SHP77 treated with DMSO at 0.1 percent for 48 hours (cell line): ENCODE data around the gene UVSSA.
"Not testable (repeated sequence)": the region's sequence is repeated elsewhere in the genome, so short reads cannot be mapped to it uniquely, and the experiment has no call there.

Source experiments
- DNase-seq: peaks from one replicate; lab custom pipeline; 2025; lab: John Stamatoyannopoulos, UW

UVSSA gene

DNA sequence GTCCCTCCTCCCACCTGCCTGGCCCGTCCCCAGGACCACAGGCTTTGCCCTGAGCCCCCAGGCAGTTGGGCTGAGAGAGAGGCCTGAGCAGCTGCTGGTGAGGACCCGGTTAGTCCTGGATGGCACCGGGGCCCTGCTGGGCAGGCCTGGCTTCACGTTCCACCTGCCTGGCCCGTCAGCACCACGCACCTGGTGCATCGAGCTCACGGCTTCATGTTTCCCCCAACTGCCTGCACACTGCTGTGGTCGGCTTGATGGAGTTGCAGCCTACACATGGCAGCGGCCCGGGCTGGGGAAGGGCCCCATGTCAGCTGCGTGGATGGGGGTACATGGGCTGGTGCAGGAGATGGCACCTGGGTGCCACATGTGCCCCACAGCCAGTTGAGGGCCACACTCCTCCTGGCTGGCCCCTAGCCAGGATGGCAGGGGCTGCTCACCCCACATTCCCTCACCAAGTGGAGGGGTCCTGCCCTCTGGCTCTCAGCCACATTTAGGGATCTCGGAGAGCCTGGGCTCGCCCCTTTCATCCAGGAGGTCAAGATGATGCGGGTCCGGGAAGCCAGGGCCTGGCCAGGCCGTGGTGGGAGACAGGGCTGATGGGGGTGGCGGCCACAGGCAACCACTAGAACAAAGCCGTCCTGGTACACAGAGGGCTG, 30.7 kb downstream of the UVSSA start:
- DNase-seq, result no peak

DNA sequence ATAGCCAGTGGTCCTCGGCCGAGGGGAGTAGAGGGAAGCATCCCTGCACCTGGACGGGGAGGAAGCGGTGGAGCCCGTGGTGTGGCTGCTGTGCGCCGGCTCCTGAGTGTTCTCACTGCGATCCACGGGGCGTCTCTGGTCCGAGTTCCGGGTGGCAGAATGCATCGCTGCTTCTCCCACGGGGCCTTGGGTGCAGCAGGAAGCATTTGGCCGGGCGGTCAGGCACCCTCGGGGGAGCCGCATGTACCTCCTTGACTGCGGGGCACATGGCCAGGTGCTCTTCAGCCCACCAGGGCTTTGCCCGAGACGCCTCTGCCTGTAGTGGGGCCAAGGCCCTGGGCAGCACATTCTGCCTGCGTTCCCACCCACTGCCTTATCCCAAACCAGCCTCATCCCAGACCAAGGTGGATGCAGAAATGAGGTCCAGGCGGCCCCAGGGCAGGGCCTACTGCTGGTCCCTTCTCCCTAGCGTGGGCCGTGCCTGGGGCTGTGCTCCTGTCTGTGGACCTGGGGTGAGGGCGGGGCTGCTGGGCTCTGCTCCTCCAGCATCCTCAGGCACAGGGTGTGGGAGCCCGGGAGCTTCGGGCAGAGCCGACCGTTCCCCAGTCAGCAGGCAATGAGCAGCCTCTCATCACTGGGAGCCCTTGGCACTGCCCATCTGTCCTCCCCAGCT, 31.7 kb downstream of the UVSSA start:
- no peak for DNase-seq

DNA sequence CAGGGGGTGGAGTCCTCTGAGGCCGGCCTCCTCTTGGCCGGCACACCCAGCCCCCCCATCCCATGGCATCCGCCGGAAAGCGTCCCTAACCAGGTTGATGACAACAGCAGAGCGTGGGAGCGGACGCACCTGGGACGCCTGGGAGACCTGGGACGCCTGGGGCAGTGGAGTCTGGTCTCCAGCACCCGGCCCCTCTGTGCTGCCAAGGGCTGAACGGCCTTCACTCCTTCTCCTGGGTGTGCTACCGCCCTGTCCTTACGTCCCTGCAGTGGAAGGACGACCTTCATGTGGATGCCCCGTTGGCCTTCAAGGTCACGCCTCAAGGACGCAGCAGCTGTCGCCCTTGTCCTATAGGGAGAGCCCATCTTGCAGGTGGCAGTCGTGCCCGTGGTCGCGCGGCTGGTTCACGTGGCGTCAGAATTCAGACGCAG, 32.4 kb downstream of the UVSSA start:
- DNase-seq, result no peak

DNA sequence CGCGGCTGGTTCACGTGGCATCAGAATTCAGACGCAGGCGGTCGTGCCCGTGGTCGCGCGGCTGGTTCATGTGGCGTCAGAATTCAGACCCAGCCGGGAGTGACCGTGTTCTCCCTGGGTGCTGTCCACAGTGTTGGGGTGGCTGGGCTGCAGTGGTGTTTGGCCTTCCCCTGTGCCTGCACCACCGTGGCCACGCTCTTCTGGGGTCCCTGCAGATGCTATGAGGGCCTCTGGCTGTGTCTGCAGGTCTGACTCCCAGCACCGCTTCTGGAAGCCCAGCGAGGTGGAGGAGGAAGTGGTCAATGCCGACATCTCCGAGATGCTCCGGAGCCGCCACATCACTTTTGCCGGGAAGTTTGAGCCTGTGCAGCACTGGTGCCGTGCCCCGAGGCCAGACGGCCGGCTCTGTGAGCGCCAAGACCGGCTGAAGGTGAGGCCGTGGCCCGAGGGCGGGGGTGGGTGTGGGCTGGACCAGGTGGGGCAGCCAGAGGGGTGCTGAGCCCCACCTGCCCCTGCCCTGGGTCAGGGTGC, 32.9 kb downstream of the UVSSA start:
- no peak for DNase-seq

DNA sequence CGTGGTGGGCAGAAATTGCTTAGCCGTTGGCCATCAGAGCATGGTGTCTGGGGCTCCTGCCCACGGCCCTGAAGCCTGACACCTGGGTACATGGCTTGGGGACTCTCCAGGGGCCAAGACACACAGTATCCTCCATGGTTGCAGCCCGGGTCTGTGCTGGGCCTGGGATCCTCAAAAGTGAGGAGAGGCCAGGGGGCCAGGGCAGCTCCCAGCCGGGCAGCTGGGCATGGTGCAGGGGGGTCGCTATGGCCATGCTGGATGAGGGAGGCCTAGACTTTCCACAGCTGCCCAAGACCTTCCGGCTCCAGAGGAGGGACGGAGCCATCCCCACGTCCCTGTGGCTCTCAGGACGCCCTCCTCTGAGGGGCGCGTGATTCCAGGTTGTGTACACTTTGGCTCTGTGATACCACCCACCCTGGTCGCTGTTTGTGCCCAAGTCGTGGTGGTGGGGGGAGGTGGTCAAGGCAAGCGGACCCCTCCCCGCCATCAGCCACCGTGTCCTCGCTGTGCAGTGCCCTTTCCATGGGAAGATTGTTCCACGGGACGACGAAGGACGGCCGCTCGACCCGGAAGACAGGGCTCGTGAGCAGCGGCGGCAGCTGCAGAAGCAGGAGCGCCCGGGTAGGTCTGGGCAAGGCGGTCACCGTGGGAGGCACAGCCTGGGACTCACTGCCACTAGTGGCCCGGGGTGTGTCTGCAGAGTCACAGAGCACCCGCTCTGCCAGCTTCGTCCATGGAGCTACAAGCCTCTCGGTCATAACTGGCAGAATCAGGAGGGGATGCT, 33.6 kb downstream of the UVSSA start:
- no peak for DNase-seq

DNA sequence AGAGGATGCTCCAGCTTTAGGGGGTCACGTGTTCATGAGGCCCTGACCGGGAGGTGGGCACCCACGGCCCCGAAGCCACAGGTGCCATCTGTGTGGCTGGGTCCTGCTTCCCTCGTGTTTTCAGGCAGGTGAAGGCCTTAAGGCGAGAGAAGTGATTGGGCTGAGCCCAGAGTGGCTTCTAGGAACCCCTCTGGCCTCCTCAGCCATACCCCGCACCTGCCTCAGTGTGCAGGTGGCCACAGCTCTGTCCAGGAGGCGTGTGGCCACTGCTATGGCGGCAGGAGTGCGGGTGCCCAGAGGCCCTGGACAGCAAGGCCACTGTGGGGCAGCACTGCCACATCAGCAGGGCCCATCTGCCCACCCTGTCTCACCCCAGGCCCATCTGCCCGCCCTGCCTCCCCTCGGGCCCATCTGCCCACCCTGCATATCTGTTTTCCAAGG, 34.2 kb downstream of the UVSSA start:
- no peak for DNase-seq

DNA sequence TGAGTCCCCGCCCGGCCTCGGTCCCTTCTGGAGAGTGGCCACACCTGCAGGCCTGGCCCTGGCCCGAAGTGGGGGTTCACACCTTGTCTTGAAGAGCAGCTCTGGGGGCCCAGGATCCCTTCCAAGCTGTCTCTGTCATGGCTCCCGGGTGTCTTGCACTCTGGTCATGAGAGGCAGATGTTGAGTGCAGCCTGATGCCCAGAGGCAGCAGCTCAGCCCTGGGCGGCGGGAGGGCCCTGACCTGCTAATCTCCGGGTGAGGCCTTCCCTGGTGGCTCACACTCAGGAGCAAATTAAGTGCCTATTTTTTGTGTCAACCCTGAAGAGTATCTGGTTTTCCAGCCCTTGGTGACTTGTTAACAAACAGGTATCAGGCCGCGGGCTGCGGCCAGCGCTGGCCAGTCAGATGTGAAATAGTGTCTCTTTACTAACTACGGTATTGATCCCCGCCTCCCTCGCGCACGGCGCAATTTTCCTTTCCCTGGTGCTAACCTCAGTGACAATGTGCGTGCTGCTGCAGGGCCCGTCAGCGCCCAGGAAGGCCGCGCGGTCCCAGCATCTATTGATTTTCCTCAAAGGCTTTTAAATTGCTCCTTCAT, 35.0 kb downstream of the UVSSA start:
- no peak for DNase-seq

DNA sequence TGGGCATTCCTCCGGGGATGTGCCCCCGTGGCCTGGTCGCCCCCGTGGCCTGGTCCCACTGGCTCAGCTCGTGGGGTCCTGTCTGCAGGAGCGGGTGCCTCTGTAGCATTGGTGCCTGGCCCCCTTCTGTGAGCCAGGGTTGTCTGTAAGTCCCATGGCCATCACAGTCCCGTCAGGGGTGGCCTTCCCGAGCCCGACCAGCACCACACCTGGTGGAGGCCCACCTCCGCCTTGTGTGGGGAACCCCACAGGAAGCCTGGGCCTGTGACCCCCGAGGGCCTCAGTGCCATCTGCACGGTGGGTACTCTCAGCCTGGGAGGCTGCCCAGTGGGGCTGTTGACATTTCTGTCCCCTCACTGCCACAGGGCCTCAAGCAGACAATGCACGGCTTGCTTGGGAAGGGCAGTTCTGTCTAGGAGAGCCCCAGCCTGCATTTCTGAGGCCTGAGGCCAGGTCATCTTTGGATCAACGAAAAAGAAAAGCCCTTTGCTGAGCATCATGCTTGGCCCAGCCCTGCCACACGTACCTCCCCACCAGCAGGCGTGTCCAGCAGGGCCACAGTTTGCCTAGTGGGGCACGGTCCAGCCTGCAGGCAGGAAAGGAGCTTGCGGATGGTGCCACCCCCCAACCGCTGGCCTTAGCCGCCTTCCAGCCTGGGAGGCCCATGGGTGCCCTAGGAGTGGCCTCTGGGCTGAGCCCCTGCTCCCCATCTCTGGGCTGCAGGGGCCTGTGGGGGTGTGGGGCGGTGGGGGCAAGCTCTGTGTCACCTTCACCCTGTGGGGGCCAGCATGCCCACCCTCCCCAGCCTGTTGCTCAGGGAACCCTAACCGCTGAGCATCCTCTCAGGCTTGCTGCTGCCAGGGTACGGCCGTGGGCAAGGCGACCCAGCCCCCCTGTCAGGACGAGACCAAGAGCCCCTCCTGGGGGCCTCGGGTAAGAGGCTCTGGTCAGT, 36.0 kb downstream of the UVSSA start:
- no peak for DNase-seq

DNA sequence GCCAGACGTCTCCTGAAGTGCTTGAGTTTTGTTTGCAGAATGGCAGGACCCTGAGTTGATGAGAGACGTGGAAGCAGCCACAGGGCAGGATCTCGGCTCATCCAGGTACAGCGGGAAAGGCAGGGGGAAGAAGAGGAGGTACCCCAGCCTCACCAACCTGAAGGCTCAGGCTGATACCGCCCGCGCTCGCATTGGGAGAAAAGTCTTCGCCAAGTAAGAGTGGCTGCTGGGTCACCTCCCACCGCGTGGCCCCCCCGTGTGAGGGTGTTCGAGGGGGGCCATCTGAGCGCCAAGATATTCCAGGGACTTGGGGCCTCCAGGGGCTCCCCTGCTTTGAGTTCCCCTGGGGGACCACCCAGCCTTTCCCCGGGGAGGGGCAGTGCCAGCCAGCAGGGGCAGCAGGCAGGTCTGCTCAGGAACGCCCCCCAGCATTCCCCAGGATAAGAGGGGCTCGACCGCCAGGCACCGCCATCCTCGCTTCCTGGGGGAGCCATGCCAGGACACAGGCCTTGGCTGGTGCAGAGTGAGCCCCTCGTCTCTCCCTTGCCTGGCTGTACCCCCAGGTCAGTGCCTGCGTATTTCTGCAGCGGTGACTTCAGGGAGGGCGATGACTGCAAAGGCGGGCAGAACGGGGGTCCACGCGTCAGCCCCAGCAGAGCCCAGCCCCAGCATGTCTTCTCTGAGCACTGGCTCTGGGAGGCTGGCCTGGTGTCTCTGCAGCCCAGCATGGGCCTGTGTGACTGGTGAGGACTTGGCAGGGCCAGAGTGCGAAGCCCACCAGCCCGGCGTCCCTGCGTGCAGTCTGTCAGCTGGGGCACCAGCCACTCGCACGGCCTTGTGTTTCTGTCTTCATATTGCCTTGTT, 37.0 kb downstream of the UVSSA start:
- no peak for DNase-seq

DNA sequence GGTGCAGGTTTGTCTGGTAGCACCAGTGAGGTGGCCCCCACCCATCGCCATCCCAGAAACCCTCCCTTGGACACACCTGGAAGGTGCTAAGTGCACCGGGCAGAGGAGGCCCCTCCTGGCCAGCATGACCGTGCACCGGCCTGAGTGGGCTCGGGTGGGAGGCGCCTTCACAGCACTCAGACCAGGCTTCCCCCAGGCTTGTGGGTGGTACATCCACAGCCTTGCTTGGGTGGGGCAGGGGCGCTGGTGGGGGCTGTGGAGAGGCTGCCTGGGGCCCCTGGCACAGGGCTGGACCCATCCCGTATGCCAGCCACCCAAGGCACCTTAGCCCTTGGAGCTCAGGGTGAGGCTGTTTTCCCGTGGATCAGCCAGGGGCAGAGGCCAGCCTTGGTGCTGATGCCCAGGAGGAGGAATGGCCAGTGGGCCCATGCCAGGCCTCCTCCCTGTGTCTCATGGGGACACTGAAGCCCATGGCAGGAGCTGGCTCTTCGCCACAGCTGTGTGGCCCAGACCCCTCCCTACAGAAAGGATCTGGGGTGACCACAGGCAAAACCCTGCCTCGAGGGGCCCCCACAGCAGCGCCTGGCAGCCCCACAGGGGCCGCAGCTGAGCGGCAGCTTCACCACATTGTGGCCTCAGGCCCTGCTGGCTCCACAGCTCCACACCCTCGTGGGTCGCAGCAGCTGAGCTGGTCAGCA, 37.8 kb downstream of the UVSSA start:
- DNase-seq, result no peak

DNA sequence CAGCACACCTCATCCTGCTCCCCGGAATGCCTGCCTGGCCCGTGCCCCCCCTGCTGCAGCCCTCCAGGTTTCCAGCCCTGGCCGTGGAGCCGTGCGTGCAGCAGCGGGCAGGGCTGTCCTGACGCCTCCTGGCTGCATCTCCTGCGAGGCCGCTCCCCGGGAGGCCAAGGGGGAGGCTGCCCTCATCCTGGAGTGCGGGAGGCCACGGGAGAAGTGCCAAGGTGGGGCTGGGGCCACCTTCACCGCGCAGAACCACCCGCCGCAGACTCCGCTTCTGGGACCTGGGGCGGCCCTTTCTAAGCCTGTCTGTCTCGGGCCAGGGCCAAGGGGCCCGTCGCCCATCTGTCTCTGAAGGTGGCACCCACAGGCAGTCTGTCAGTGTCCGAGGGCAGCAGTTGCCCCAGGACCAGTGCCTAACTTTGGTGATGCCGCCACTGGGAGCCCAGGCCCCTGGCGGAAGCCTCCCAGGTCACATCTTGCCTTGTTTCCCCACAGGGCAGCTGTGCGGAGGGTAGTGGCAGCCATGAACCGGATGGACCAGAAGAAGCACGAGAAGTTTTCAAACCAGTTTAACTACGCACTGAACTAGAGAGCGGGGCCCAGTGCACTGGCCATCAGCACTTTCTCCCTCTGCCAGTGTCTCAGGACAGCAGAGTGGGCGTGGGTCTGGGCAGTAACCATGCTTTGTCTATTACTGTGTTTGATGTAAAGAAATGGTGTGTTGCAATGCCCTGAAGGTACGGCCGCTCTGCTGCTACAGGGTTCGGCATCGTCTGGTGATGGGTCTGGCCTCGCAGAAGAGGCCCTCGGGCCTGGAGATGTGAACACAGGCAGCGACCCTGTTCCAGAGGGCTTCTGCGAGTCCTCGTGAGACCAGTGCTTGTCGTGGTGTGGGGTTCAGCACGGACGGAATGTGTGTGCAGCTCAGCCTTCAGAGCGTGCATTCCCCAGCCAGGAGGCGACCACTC, 38.6 kb downstream of the UVSSA start:
- DNase-seq, result no peak

DNA sequence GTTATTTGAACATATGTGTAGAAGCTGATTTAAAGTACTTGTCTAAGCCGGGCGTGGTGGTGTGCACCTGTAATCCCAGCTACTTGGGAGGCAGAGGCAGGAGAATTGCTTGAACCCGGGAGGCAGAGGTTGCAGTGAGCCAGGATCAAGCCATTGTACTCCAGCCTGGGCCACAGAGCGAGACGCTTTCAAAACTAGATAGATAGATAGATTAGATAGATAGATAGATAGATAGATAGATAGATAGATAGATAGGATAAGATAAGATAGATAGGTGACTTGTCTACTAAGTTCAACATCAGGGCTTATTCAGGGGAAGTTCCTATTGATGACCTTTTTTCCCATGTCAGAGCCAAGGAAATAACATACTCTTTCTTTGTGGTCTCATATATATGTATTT, 46.4 kb downstream of the UVSSA start:
- not testable (repeated sequence) for DNase-seq

DNA sequence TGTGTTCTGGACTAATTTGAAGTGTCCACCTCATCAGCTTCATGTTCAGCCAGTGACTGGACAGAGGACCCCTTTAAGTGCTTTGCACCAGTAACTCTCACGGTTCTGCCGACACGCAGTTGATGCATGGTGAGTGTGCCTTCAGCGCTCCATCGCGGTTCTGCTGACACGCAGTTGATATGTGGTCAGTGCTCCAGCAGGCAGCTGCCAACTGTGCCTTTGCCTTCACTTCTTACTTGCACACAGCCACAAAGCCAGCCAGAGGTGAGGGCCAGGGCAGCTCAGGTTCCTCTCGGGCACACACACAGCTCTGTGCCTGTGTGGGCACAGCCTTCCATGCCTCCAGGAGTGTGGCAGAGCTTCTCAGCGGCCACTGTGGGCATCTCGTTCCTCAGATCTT, 46.9 kb downstream of the UVSSA start:
- DNase-seq, result no peak

DNA sequence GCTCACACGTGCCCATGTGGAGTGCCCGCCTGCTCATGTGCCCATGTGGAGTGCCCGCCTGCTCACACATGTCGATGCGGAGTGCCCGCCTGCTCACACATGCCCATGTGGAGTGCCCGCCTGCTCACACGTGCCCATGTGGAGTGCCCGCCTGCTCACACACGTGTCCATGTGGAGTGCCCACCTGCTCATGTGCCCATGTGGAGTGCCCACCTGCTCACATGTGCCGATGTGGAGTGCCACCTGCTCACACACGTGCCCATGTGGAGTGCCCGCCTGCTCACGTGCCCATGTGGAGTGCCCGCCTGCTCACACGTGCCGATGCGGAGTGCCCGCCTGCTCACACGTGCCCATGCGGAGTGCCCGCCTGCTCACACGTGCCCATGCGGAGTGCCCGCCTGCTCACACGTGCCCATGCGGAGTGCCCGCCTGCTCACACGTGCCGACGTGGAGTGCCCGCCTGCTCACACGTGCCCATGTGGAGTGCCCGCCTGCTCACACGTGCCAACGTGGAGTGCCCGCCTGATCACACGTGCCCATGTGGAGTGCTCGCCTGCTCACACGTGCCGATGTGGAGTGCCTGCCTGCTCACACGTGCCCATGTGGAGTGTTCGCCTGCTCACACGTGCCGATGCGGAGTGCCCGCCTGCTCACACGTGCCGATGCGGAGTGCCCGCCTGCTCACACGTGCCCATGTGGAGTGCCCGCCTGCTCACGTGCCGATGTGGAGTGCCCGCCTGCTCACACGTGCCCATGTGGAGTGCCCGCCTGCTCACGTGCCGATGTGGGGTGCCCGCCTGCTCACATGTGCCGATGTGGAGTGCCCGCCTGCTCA, 47.8 kb downstream of the UVSSA start:
- not testable (repeated sequence) for DNase-seq

DNA sequence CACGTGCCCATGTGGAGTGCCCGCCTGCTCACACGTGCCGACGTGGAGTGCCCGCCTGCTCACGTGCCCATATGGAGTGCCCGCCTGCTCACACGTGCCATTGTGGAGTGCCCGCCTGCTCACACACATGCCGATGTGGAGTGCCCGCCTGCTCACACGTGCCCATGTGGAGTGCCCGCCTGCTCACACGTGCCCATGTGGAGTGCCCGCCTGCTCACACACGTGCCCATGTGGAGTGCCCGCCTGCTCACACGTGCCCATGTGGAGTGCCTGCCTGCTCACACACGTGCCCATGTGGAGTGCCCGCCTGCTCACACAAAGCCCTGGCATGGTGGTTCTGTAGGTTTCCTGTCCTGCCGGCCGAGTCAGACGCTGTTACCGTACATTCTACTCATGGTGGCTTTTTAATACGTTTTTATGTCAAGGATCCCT, 48.4 kb downstream of the UVSSA start:
- DNase-seq, result not testable (repeated sequence)

DNA sequence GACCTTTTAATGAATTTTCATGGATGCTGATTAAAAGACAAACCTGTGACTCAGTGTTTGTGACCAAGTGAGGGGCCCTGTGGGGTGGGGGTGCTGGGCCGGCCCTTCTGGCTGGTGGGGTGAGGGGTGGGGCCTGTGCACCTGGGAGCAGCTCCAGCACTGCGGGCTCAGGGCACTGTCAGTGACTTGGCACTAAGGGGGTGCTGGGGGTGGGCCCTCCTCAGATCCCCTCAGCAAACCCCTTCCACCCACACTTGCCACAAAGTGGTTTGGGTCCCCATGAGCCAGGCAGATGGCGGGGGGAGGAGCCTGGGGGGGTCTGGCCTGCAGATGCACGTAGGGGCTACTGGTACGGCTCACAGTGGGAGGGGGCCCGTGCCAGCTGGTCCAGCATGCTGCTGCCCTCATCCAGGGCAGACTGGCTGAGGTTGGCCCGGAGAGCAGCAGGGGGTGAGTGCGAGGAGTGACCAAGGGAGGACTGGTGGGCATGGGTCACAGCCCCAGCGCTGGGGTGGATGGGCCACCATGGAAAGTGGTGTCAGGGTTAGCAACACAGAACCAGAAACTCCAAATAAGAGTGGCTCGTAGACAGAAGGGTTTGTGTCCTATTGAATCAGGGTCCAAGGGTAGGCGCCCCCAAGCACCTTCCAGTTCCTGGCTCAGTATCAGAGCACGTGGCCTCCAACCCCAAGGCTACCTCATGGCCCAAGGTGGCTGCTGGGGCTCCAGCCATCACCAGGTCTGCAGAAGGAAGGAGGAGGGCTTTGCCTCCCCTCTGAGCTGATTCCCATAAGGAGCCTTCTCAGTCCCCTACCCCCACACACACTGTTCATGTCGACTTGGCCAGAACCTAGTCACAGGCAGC, 49.2 kb downstream of the UVSSA start:
- no peak for DNase-seq
